ENCODE results near the gene LPO.

Gene LPO

DNA sequence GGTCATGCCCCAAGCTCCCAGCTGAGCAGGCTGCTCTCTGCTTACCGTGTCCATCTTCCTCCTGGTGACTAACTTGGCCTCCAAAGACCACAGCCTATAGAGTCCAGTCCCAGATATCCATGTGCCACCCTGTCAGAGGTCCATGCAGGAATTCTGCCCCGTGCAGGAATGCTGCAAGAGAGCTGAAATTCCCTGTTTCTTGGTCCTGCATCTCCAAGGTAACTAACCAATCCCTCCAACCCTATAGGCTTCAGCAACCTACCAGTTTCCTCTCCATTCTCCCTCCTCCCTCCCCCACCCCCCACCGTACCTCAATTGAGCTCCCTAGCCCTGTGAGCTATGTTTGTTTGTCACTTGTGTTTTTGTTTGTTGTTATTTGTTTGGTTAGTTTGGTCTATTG, 9.7 kb upstream of the LPO start:
- no peak for DNase-seq (ENCODE audit: low read depth)
- no peak overlapping the region for H3K4me3 ChIP-seq (ENCODE audit: low read depth, low read length)
- TF ChIP-seq, protein P1, sequence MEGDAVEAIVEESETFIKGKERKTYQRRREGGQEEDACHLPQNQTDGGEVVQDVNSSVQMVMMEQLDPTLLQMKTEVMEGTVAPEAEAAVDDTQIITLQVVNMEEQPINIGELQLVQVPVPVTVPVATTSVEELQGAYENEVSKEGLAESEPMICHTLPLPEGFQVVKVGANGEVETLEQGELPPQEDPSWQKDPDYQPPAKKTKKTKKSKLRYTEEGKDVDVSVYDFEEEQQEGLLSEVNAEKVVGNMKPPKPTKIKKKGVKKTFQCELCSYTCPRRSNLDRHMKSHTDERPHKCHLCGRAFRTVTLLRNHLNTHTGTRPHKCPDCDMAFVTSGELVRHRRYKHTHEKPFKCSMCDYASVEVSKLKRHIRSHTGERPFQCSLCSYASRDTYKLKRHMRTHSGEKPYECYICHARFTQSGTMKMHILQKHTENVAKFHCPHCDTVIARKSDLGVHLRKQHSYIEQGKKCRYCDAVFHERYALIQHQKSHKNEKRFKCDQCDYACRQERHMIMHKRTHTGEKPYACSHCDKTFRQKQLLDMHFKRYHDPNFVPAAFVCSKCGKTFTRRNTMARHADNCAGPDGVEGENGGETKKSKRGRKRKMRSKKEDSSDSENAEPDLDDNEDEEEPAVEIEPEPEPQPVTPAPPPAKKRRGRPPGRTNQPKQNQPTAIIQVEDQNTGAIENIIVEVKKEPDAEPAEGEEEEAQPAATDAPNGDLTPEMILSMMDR (IDR thresholded peaks at IDR 0.05; ENCODE audit: insufficient read depth, low read depth, low read length, missing control alignments), result no peak

DNA sequence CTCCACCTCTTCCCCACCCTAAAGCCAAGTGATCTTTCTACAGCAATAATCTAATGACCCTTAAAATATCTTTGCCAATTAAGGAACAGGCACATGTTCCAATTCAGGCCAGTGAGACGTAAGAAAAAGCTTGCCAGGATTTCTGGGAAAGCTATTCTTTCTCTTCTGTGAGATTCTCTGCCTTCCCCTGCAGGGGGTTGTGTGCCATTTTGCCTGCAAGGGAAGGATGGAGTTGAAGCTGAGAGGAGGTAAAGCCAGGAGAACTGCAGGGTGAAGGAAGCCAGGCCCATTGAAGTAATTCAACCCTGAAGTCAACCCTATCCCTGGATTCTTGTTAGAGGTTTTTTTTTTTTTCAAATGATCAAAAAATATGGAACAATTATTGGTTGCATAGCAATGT, 9.0 kb upstream of the LPO start:
- TF ChIP-seq, protein P1 (IDR thresholded peaks at IDR 0.05; ENCODE audit: insufficient read depth, low read depth, low read length, missing control alignments), result no peak
- H3K4me3 ChIP-seq (ENCODE audit: low read depth, low read length), result no peak overlapping the region
- no peak for DNase-seq (ENCODE audit: low read depth)

DNA sequence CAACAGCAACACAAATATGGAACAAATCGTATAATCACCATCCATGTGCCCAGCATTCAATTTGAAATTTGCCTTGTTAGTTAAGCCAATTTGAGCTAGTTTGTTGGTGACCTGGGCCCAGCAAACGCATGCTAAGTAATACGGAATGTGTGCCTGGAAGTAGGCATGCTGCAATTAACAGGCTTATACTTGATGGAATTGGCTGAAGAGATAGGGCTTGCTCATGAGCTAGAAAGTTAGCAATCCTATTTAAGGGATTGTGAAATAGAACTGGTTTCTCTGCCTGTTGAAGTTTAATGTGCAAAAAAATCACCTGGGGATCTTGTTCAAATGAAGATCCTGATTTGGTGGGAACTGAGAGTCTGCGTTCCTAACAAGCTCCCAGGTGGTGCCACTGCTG, 8.5 kb upstream of the LPO start:
- TF ChIP-seq, protein P1 (IDR thresholded peaks at IDR 0.05; ENCODE audit: insufficient read depth, low read depth, low read length, missing control alignments), result no peak
- no peak overlapping the region for H3K4me3 ChIP-seq (ENCODE audit: low read depth, low read length)
- DNase-seq (ENCODE audit: low read depth), result no peak

DNA sequence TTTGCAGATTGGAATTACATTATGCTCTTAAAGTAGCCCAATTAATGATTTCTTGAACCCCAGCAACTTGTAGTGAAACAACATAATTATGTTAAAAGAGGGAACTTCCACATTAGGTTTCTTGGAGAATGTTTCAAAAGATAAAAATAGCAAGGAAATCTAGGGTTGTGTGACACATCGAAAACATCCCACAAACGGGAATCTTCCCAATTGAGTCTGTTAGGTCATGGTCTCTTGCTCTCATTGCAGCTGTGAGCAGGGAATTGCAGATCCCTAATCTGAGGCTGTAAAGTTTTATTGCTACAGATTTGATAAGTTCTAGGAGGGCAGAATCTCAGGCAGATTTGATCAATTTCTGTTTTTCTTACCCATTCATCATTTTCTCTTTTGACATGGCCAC, 6.7 kb upstream of the LPO start:
- DNase-seq (ENCODE audit: low read depth), result no peak
- TF ChIP-seq, protein P1 (IDR thresholded peaks at IDR 0.05; ENCODE audit: insufficient read depth, low read depth, low read length, missing control alignments), result no peak
- no peak overlapping the region for H3K4me3 ChIP-seq (ENCODE audit: low read depth, low read length)

DNA sequence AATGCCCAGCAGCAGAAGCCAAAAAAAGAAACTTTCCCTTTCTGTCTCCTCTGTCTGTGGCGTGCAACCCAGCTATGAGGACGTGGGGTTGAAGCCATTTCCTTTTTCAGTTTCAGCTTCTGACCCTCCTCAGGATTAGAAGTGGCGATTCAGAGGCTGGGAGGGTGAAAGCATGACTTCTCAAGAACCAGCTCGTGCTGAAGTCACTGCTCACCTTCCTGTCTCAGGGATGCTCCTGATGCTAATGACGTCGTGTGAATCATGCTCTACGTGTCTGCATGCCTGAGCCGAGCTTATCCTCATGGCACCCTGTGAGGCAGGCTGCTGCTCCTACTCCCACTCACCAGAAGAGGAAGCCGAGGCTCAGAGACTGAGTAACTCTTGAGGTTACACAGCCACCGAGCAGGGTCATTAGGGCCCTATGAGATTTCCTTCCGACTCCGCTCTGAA, 5.7 kb upstream of the LPO start:
- DNase-seq (ENCODE audit: low read depth), result peak; percentile 82
- TF ChIP-seq, protein P1 (IDR thresholded peaks at IDR 0.05; ENCODE audit: insufficient read depth, low read depth, low read length, missing control alignments), result peak; percentile 1
- H3K4me3 ChIP-seq (ENCODE audit: low read depth, low read length), result peak overlapping the region; percentile 20; the same call in 1 of the 2 replicates

DNA sequence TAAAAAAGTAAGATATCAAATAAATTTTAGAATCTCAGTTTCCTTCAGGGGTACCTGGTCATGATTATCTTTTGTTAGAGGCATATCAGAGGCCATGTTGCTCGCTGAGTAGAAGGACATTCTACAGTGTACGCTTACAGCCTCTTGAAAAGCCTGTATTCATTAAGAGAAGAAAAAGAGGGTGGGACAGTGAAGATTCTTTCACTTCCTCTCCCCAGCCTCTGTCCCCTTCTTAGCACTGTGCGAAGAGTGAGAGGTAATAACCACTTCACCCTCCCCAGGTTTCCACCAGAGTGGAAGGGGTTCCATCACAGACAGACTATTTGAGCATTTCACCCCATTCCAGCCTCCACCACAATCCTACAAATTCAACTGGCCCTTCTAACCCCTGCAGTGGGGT, 4.8 kb upstream of the LPO start:
- DNase-seq (ENCODE audit: low read depth), result peak; percentile 58
- no peak overlapping the region for H3K4me3 ChIP-seq (ENCODE audit: low read depth, low read length)
- TF ChIP-seq, protein P1 (IDR thresholded peaks at IDR 0.05; ENCODE audit: insufficient read depth, low read depth, low read length, missing control alignments), result no peak

DNA sequence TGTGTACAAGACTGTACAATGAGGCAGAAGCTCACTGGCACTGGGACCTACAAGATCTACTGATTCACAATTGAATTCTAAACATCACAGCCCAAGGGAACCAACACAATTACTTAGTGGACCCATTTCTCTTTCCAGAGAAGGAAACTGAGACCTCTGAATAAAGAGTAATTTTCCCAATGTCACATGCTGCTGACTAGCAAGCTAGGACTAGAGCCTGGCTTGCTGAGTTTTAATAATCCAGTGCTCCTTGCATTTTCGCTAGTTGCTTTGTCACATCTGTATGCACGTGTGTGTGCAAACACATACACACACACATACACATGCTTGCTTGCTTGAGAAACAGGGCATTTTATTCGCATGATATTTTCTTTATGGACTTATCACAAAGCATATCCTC, 3.9 kb upstream of the LPO start:
- no peak for DNase-seq (ENCODE audit: low read depth)
- no peak overlapping the region for H3K4me3 ChIP-seq (ENCODE audit: low read depth, low read length)
- TF ChIP-seq, protein P1 (IDR thresholded peaks at IDR 0.05; ENCODE audit: insufficient read depth, low read depth, low read length, missing control alignments), result no peak

Data from GM12865 (cell line).